Stimulated activated CD8-positive, alpha-beta memory T cell treated with anti-CD3 and anti-CD28 coated beads, Interleukin-4, amount 100 ng/mL, for 1 hour (primary cell): ENCODE data around the gene CYP27C1.
"Not testable (repeated sequence)": the region's sequence is repeated elsewhere in the genome, so short reads cannot be mapped to it uniquely, and the experiment has no call there.

Experiments
- DNase-seq, 2 donors: peaks; one replicate each; pipeline ENCODE4 v3.0.0-alpha.2; 2020; ENCODE audit warnings: low read depth in 2 of 2, low spot score in 1 of 2

CYP27C1 gene

GRCh38 chr2:127225186-127225960, 5.3 kb upstream of the CYP27C1 start:
- no peak for DNase-seq

DNA sequence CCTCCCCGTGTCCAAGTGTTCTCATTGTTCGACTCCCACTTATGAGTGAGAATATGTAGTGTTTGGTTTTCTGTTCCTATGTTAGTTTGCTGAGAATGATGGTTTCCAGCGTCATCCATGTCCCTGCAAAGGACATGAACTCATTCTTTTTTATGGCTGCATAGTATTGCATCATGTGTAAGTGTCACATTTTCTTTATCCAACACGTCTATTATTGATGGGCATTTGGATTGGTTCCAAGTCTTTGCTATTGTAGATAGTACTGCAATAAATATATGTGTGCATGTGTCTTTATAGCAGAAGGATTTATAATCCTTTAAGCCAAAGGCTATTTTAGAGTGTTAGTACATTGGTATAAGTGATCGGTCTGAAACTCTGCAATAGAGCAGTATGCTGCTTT, 4.0 kb upstream of the CYP27C1 start:
- not testable (repeated sequence) for DNase-seq

- no peak for DNase-seq
Observed at GRCh38 chr2:127220768-127221527, 849 bp upstream of the CYP27C1 start.

GRCh38 chr2:127219171-127220070, 678 bp downstream of the CYP27C1 start:
- DNase-seq = no peak

DNA sequence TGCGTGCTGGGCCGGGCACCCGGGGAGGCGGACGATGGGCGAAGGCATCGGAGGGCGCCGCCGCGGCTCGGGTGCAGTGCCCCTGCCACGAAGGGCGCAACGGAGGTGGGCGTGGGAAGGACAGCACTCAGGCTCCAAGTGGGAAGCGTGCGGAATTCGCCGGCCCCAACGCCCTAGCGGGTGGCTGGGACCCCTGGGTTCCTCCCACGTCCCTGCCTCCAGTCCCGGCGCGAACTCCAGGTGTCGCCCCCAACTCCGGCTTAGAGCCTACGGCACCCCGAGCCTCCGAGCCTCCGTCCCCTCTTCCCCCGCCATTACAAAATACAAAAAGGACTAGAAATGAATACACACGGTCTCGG, 1.3 kb downstream of the CYP27C1 start:
- no peak for DNase-seq

GRCh38 chr2:127217470-127218325, 2.4 kb downstream of the CYP27C1 start:
- DNase-seq = no peak

DNA sequence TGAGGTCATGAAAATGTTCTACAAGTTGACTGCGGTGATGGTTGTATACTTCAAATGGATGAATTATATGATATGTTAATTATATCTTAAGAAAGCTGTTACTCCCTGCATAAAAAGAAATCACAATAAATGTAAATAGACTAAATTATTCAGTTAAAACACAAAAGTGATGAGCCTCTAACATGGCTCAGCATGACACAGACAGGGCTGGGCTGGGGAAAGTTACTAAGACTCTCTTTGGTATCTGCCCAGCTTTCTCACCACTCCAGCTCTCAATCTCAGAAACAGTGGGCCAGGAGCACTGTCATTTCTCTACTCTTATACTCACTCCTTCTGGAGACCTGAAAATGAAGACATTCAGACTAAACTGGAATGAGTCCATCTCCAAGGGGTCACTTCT, 3.5 kb downstream of the CYP27C1 start:
- no peak for DNase-seq

DNA sequence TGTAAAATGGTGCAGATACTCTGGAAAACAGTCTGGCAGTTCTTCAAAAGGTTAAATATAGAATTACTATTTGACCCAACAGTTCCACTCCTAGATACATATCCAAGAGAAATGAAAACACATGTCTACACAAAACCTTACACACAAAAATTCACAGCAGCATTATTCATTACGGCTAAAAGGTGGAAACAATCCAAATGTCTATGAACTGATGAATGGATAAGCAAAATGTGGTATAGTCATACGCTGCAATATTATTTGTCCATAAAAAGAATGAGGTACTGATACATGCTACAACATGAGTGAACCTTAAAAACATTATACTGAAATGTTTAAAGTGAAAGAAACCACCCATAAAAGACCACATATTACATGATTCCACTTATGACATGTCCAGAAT, 4.0 kb downstream of the CYP27C1 start:
- DNase-seq = no peak

DNA sequence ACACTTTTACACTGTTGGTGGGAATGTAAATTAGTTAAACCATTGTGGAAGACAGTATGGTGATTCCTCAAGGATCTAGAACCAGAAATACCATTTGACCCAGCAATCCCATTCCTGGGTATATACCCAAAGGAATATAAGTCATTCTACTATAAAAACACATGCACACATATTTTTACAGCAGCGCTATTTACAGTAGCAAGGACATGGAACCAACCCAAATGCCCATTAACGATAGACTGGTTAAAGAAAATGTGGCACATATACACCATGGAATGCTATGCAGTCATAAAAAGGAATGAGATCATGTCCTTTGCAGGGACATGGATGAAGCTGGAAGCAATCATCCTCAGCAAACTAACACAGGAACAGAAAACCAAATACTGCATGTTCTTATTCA, 5.9 kb downstream of the CYP27C1 start:
- not testable (repeated sequence) for DNase-seq

DNA sequence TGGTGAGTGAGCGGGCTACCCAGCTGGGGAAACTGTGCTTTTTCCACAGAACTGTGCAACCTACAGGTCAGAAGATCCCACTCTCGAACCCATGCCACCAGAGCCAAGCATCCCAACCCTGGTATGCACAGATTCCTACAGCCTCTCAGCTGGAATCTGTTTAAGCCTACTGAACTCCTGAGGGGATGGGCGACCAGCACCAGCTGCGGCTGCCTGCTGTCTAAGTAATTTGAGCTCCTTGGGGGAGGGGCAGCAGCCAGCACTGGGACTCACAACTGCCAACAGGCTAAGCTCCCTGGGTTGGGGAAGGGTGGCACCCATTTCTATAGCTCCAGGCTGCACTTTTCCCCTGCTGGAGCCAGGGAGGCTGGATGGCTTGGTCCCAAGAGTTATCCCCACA, 11.8 kb downstream of the CYP27C1 start:
- no peak for DNase-seq

GRCh38 chr2:127205218-127206125, 14.6 kb downstream of the CYP27C1 start:
- no peak for DNase-seq

GRCh38 chr2:127201452-127201851, 18.6 kb downstream of the CYP27C1 start:
- no peak for DNase-seq

DNA sequence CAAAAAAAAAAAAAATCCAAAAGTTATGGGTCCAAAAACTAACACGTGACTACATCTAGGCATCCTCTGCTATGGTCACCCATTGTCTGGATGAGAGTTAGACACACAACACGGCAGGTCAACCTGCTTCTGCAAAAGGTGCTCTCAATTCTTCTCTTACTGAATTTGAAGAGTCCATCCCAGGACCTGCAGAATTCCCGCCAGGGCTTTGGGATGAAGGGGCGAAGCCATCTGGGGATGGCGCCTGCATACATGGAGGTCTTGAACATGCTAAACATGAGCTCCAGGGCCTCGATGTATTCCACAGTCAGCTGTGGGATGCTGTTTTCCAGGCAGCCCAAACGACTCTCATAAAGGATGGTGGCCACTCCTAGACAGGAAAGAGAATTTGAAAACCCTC, 19.1 kb downstream of the CYP27C1 start:
- no peak for DNase-seq

DNA sequence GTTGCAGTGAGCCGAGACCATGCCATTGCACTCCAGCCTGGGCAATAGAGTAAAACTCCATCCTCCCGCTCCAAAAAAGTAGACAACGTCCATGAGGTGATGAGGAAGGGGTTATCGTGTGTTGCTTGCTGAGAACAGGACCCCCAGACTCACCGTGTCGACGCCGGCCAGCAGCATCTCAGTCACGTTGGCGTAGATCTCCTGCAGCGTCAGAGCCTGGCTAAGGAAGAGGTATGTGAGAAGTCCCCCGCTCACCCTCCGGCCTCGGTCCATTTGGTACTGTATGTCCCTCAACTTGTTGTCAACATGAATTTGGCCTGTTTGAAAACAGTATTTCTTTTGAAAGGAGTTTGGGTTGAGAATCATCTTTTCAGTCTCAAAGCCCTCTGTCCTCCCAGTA, 20.9 kb downstream of the CYP27C1 start:
- DNase-seq = no peak

DNA sequence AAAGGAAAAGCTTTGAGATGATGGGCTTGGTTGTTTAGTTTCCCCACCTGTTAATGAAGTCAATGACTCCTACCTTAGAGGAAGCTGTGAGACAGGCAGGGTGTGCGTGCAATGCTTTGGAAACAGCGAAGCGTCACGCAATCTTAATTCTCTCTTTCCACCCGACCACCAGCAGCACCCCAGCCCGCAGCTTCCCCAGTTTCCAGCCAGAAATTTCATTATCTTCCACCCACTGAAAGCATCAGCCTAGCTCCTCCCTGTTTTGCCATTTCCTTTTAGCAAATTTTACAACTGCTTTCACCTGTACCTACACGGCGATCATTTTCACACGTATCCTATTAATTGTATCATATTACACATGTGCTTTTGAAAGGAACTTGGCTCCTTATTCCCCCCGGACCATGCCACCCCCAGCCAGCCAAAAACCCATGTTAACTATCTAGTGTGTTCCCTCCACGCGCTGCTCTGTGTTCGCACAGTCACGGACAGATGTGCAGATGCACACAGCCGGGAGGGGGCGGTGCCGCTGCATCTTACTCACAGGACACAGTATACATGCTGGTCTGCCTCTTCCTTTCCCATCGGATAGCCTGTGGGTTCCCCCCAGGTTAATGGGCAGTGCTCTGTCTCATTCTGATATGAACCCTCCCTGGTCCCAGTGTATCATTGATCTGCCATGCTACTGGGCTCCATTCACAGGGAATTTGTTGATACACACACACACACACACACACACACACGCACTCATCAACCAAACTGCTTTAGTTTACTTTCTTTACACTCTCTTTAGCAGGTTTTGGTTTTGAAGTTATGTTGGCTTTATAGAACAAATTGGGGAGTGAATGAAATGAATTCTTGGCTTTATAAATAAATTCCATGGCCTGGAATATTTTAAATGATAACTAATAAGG, 22.4 kb downstream of the CYP27C1 start:
- peak in 1 of 2 donors; percentile 19 for DNase-seq

- no peak for DNase-seq
Observed at GRCh38 chr2:127196998-127197397, 23.1 kb downstream of the CYP27C1 start.

GRCh38 chr2:127196549-127196948, 23.6 kb downstream of the CYP27C1 start:
- DNase-seq = no peak
